H1 (cell line): Measurements from ENCODE around the gene ETS1. TPM values are rescaled to one million over a fixed set of nuclear protein-coding genes. Genes with fewer than 3 reads are reported as not detected.

ENCODE experiments used
- CTCF ChIA-PET: fragments of 300-600 bp; sonication (Branson Sonifier 250); formaldehyde crosslinking; loops from one replicate; lab custom pipeline; 2021; ENCODE audit not compliant: partially characterized antibody; lab: Charles Lee
- POLR2A ChIA-PET: fragments of 300-600 bp; sonication (Branson Sonifier 250); formaldehyde crosslinking; loops from one replicate; lab custom pipeline; 2021; ENCODE audit warnings: inconsistent platforms; ENCODE audit not compliant: partially characterized antibody; lab: Charles Lee
- DNase-seq, 2 experiments: peaks; one replicate each; pipeline versions ENCODE4 v3.0.0 to v3.0.0-alpha.2; 2010 to 2022; ENCODE audit warnings: low spot score in 2 of 2, low read depth in 1 of 2, mixed read lengths in 1 of 2
- FAIRE-seq: peaks from 2 replicates; lab custom pipeline; 2011; peaks lifted over from hg19 to GRCh38; lab: Jason Lieb, UNC
- H2AFZ ChIP-seq: 2 replicates; pipeline ENCODE4 v1.8.1; 2012; ENCODE audit warnings: low read length, inconsistent platforms
- H2AK5ac ChIP-seq: 2 replicates; pipeline ENCODE4 v1.6.1; 2013; ENCODE audit warnings: low read depth, low read length
- H2BK120ac ChIP-seq: replicated peaks from 2 replicates; pipeline ENCODE3; 2013; ENCODE audit warnings: low read depth, low read length, inconsistent platforms
- H2BK12ac ChIP-seq: 2 replicates; pipeline ENCODE4 v1.6.1; 2013; ENCODE audit warnings: low read depth, low read length
- H2BK15ac ChIP-seq: 2 replicates; pipeline ENCODE4 v1.6.1; 2013; ENCODE audit warnings: low read length
- H2BK20ac ChIP-seq: 2 replicates; pipeline ENCODE4 v1.6.1; 2013; ENCODE audit warnings: low read length
- H2BK5ac ChIP-seq: 2 replicates; pipeline ENCODE4 v1.6.1; 2013; ENCODE audit warnings: low read depth, low read length
- H3K14ac ChIP-seq: 2 replicates; pipeline ENCODE4 v1.6.1; 2013; ENCODE audit warnings: inconsistent platforms; ENCODE audit not compliant: insufficient read length
- H3K18ac ChIP-seq: 2 replicates; pipeline ENCODE4 v1.6.1; 2013; ENCODE audit warnings: low read length; ENCODE audit errors: extremely low read depth
- H3K23ac ChIP-seq: 2 replicates; pipeline ENCODE4 v1.6.1; 2013; ENCODE audit warnings: inconsistent platforms; ENCODE audit not compliant: insufficient read length
- H3K23me2 ChIP-seq: 2 replicates; pipeline ENCODE4 v1.6.1; 2013; ENCODE audit warnings: low read depth, low read length
- H3K27ac ChIP-seq: 2 replicates; pipeline ENCODE4 v1.6.1; 2011; ENCODE audit warnings: low read depth, low read length, inconsistent platforms
- H3K27me3 ChIP-seq, 4 experiments: replicated peaks in 1 of 4; 1 replicate in 1 of 4; 2 replicates in 3 of 4; pipeline versions ENCODE4 v1.6.1 to v1.8.1; 2011 to 2013; ENCODE audit warnings: low read length in 3 of 4, mild to moderate bottlenecking in 3 of 4, inconsistent platforms in 2 of 4, mixed read lengths in 2 of 4, moderate library complexity in 1 of 4; ENCODE audit not compliant: control insufficient read depth in 3 of 4, insufficient read depth in 3 of 4; ENCODE audit errors: extremely low read depth in 1 of 4
- H3K36me3 ChIP-seq, 4 experiments: 2 replicates each; pipeline versions ENCODE4 v1.6.1 to v1.8.1; 2011 to 2013; ENCODE audit warnings: mild to moderate bottlenecking in 4 of 4, low read length in 3 of 4, moderate library complexity in 2 of 4, control low read depth in 1 of 4, inconsistent platforms in 1 of 4; ENCODE audit not compliant: insufficient read depth in 4 of 4, control insufficient read depth in 2 of 4
- H3K4ac ChIP-seq: replicated peaks from 2 replicates; pipeline ENCODE3; 2013; ENCODE audit warnings: low read length, low read depth, mixed read lengths, inconsistent platforms; ENCODE audit not compliant: insufficient read length
- H3K4me1 ChIP-seq, 4 experiments: replicated peaks in 1 of 4; 1 replicate in 1 of 4; 2 replicates in 3 of 4; pipeline versions ENCODE4 v1.6.1 to v1.8.1; 2011 to 2013; ENCODE audit warnings: low read length in 3 of 4, inconsistent platforms in 2 of 4, mixed read lengths in 1 of 4; ENCODE audit not compliant: insufficient read depth in 4 of 4, control insufficient read depth in 3 of 4
- H3K4me2 ChIP-seq, 2 experiments: 2 replicates each; pipeline versions ENCODE4 v1.6.1 to v1.8.1; 2011 to 2013; ENCODE audit warnings: low read depth in 2 of 2, low read length in 2 of 2, control low read depth in 1 of 2, inconsistent platforms in 1 of 2, mild to moderate bottlenecking in 1 of 2; ENCODE audit not compliant: insufficient read depth in 1 of 2
- H3K4me3 ChIP-seq, 4 experiments: fragments of 200-600, 300-600 bp in 1 of 4; sonication (generic), shearing (Covaris generic), sonication (Bioruptor Twin) in 1 of 4; 2 replicates each; pipeline versions ENCODE4 v1.5.1 to v1.8.1; 2011 to 2016; ENCODE audit warnings: low read length in 4 of 4, low read depth in 3 of 4, control low read depth in 2 of 4, inconsistent platforms in 2 of 4, mild to moderate bottlenecking in 2 of 4, mixed read lengths in 1 of 4, moderate library complexity in 1 of 4; ENCODE audit not compliant: insufficient read depth in 2 of 4; ENCODE audit errors: extremely low read depth in 1 of 4
- H3K56ac ChIP-seq: replicated peaks from 2 replicates; pipeline ENCODE3; 2013; ENCODE audit warnings: low read depth, mild to moderate bottlenecking, mixed read lengths, low read length, inconsistent platforms; ENCODE audit not compliant: insufficient read length
- H3K79me1 ChIP-seq: 2 replicates; pipeline ENCODE4 v1.6.1; 2013; ENCODE audit warnings: low read depth, low read length, control low read depth
- H3K79me2 ChIP-seq, 2 experiments: 2 replicates each; pipeline versions ENCODE4 v1.6.1 to v1.8.1; 2012 to 2013; ENCODE audit warnings: low read length in 2 of 2, mild to moderate bottlenecking in 2 of 2, inconsistent platforms in 1 of 2; ENCODE audit not compliant: insufficient read depth in 2 of 2, control insufficient read depth in 1 of 2
- H3K9ac ChIP-seq, 4 experiments: replicated peaks in 1 of 4; 1 replicate in 1 of 4; 2 replicates in 3 of 4; pipeline versions ENCODE4 v1.6.1 to v1.8.1; 2011 to 2013; ENCODE audit warnings: low read depth in 3 of 4, low read length in 3 of 4, control low read depth in 2 of 4, mild to moderate bottlenecking in 2 of 4, moderate library complexity in 2 of 4, inconsistent platforms in 1 of 4; ENCODE audit errors: extremely low read depth in 1 of 4
- H3K9me3 ChIP-seq, 2 experiments: 2 replicates each; pipeline versions ENCODE4 v1.6.1 to v1.8.1; 2012 to 2013; ENCODE audit warnings: mild to moderate bottlenecking in 2 of 2, moderate library complexity in 2 of 2, control low read depth in 1 of 2, inconsistent platforms in 1 of 2, low read depth in 1 of 2, low read length in 1 of 2, mixed read lengths in 1 of 2; ENCODE audit not compliant: insufficient read depth in 2 of 2
- H4K20me1 ChIP-seq, 2 experiments: replicated peaks in 1 of 2; 2 replicates each; pipeline versions ENCODE3 to v1.8.1; 2011 to 2013; ENCODE audit warnings: inconsistent platforms in 2 of 2, low read length in 2 of 2, mild to moderate bottlenecking in 1 of 2; ENCODE audit not compliant: insufficient read depth in 2 of 2, control insufficient read depth in 1 of 2
- H4K5ac ChIP-seq: 2 replicates; pipeline ENCODE4 v1.6.1; 2013; ENCODE audit warnings: low read length, low read depth, mixed read lengths, inconsistent platforms; ENCODE audit not compliant: insufficient read length
- H4K8ac ChIP-seq: 2 replicates; pipeline ENCODE4 v1.8.0; 2013; ENCODE audit warnings: mild to moderate bottlenecking, moderate library complexity, low read length, inconsistent platforms; ENCODE audit not compliant: insufficient read depth; ENCODE audit errors: extremely low read depth
- H4K91ac ChIP-seq: replicated peaks from 2 replicates; pipeline ENCODE3; 2013; ENCODE audit warnings: low read length, mixed read lengths, inconsistent platforms; ENCODE audit not compliant: insufficient read length
- JUND ChIP-seq: IDR thresholded peaks from 2 replicates; pipeline ENCODE4 v1.6.1; 2011; ENCODE audit warnings: mild to moderate bottlenecking, improper control_type of control experiment, low read length
- WGBS, 2 experiments: shearing (Covaris generic) in 1 of 2; methylation state at CpG; one replicate each; pipeline versions ENCODE4 v1.1.6 to v1.1.7; 2013 to 2015; ENCODE audit warnings: low lambda C conversion rate in 2 of 2, mixed read lengths in 2 of 2, inconsistent platforms in 1 of 2, low coverage in 1 of 2, missing lambda C conversion rate in 1 of 2; ENCODE audit not compliant: insufficient replicate concordance in 2 of 2, insufficient coverage in 1 of 2, insufficient read length in 1 of 2; ENCODE audit errors: extremely low coverage in 1 of 2, missing lambda C conversion rate in 1 of 2; 5-methylcytosine and 5-hydroxymethylcytosine counted together
- polyA plus RNA-seq, 7 experiments: library from polyadenylated mRNA; depleted of rRNA in 3 of 7; stranded (reverse) in 5 of 7; unstranded in 2 of 7; fragments of >200 nt in 5 of 7; fragments of 200-250 nt in 2 of 7; gene quantifications; 1 replicate in 5 of 7; 2 replicates in 1 of 7; 4 replicates in 1 of 7; pipeline versions ENCODE4 v1.2.1 to v1.2.3, GENCODE V29; 2011 to 2013; ENCODE audit warnings: missing spikeins in 2 of 7, mixed read lengths in 2 of 7
- total RNA-seq: library from RNA; stranded (reverse); fragmentation: NEBNext Ultra II Directional; extraction: Animal tissue kit (Norgen Biotek cat#: 25700); gene quantifications from 2 replicates; pipeline ENCODE4 v1.2.1, GENCODE V29; 2021

Gene ETS1
- total and polyA plus RNA-seq, 2 of the 8 experiments (the other 6 are each of a cell fraction or from before 2014, with no cell fraction given) = 10.0 to 35.3 TPM

GRCh38 chr11:128517451-128518230 lies 69.7 kb downstream of the ETS1 start:
- H4K5ac ChIP-seq = no peak overlapping the region
- H2AK5ac ChIP-seq = no peak overlapping the region
- H2AFZ ChIP-seq = no peak overlapping the region
- H3K27ac ChIP-seq = no peak overlapping the region
- no peak for TF ChIP-seq JUND
- no peaks in the 10 kb centered on the region for H3K36me3 ChIP-seq
- no peak overlapping the region for H2BK20ac ChIP-seq
- WGBS, 2 experiments = 82% methylated on average over 5 of the region's 5 CpGs; no CpG with 5 or more reads in 1 of the 2 experiments
- H3K4me3 ChIP-seq = no peak overlapping the region
- H3K14ac ChIP-seq = no peak overlapping the region
- H3K9me3 ChIP-seq = no peaks in the 10 kb centered on the region
- peaks cover 0 to 1% of the 10 kb centered on the region in 2 experiments for H4K20me1 ChIP-seq
- no peaks in the 10 kb centered on the region; the same call in 1 of the 2 replicates for H3K79me1 ChIP-seq
- H4K8ac ChIP-seq = no peak overlapping the region
- no peak overlapping the region for H2BK12ac ChIP-seq
- peaks cover 2% of the 10 kb centered on the region; the same call in 1 of the 2 replicates for H3K23me2 ChIP-seq
- H3K56ac ChIP-seq = no peak overlapping the region
- peaks cover 0 to 19% (median 10%) of the 10 kb centered on the region in 4 experiments; a peak in 6 of 7 replicates for H3K27me3 ChIP-seq
- no peak for DNase-seq
- no peak overlapping the region for H3K9ac ChIP-seq
- ChIA-PET CTCF (interaction anchor here (1.0 to 2.5 kb wide), 13 partner anchors 10 to 360 kb away, joined by 3 to 7 read pairs (median 4); no protein-coding TSS in a partner anchor), POLR2A (interaction anchor here (1.1 to 1.4 kb wide), 2 partner anchors 9 to 11 kb away, joined by 3 read pairs; no protein-coding TSS in a partner anchor)
- H3K23ac ChIP-seq = no peak overlapping the region
- H2BK15ac ChIP-seq = no peak overlapping the region
- no peak overlapping the region for H3K18ac ChIP-seq
- H3K4me1 ChIP-seq = peaks cover 0 to 2% (median 0%) of the 10 kb centered on the region in 4 experiments; a peak in 3 of 7 replicates
- H2BK120ac ChIP-seq = no peak overlapping the region
- peaks cover 0 to 7% of the 10 kb centered on the region in 2 experiments; a peak in 1 of 4 replicates for H3K79me2 ChIP-seq
- H3K4ac ChIP-seq = no peak overlapping the region
- H2BK5ac ChIP-seq = no peak overlapping the region
- no peak for FAIRE-seq
- H4K91ac ChIP-seq = no peak overlapping the region
- no peak overlapping the region for H3K4me2 ChIP-seq
